ENCODE measurements around the gene PLAU.
"Not testable (repeated sequence)": the region's sequence is repeated elsewhere in the genome, so short reads cannot be mapped to it uniquely, and the experiment has no call there.

PLAU gene

DNA sequence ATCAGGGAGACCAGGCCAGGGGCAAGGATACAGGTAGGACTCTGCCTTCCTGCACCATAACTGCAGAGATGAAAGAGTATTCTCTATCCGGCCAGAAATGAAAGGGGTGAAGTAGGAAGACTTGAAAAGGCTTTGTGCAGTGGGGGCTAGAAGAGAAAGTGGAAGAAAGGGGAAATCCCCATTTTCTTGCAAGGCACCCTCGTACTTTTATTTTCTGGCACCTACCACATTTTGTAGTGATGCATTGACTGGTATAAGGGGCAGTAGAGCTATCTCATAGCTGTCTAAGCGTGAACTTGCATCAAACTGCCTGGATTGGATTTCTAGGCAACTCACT is 35.8 kb upstream of the PLAU start:
- peak; percentile 52 for DNase-seq (ENCODE audit: low read depth, low spot score)
- H3K4me3 ChIP-seq (ENCODE audit: low read length), result peak overlapping the region; percentile 59

DNA sequence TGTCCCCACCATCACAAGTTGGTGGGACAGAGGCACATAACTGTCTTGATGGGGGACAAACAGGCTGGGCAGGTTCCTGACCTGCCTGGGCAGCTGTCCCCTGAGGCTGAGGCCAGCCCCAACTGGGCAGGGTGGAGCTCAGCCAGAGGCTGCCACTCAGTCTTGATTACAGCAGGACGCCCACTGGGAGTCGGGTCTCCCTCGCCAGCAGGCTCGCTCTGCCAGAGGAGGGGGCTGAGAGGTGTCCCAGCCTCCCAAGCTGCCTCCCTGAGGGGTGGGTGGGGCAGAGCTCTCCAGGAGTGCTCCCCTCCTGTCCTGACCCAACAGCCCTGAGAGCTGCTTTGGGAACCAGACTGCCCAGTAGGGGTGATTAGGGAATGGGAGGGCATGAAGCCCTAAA is 34.8 kb upstream of the PLAU start:
- H3K4me3 ChIP-seq (ENCODE audit: low read length), result no peak overlapping the region
- DNase-seq (ENCODE audit: low read depth, low spot score), result no peak

DNA sequence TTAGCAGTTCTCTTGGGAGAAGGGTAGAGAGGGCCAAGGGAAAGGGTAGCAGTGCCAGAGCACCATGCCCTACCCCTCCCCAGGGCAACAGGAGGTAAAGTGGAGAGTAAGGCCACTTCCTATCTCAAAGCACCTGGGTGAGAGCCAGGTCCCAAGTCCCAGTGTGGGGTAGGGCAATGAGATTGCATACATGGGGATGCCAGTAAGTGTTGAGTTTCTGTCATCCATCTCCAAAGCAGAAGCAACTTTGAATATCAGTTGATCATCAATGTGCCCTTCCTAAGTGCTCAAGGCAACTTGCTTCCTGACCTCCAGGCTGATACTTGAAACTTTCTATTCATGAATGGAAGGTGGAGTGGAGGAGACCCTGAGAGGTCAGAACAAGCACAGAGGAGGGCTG is 34.4 kb upstream of the PLAU start:
- H3K4me3 ChIP-seq (ENCODE audit: low read length), result no peak overlapping the region
- no peak for DNase-seq (ENCODE audit: low read depth, low spot score)

DNA sequence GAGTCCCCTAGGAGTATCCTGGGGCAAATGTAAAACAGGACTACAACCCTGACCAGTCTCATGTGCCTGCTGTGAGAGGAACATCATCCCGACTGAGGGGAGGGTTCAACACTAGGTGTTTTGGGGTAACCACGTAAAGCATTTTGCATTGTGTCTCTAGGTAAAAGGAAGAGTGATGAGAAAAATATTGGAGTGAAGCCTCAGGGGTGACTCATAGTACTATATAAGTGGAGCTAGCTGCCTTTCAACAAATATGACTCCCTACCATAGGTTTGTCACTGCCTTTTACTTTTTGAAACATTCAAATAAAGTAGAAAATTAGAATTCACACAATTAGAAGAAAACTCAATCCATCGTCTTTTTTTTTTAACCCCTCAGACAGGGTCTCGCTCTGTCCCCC is 34.0 kb upstream of the PLAU start:
- DNase-seq (ENCODE audit: low read depth, low spot score), result no peak
- H3K4me3 ChIP-seq (ENCODE audit: low read length), result no peak overlapping the region

DNA sequence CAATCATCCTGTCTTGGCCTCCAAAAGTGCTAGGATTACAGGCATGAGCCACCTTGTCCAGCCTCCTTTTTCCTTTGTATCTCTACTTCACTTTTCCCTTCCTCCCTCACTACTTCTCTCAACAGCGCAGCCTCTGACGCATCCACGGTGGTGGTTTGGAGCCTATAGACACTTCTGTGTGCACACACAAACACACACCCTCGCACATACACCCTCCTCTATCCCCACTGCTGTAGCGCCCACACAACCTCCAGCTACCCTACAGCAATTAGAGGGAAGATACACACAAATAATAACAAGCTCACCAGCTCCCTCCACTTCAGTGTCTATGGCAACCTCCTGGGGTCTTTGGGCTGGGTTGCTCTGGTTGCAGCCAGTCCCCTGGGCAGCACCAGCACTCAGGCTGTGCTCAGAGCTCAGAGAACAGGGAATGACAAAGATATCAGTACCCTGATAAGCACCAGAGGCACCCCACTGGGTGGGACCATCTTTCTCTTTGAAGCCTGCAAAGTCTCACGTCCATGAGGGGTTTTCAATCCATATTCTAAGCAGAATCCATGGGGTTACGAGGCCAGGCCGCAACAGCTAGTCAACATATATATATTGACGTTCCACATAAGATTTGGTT is 33.3 kb upstream of the PLAU start:
- H3K4me3 ChIP-seq (ENCODE audit: low read length), result no peak overlapping the region
- no peak for DNase-seq (ENCODE audit: low read depth, low spot score)

- no peak overlapping the region for H3K4me3 ChIP-seq (ENCODE audit: low read length)
- DNase-seq (ENCODE audit: low read depth, low spot score), result no peak
These were observed 32.6 kb upstream of the PLAU start for GRCh38 chr10:73878365-73878764.

DNA sequence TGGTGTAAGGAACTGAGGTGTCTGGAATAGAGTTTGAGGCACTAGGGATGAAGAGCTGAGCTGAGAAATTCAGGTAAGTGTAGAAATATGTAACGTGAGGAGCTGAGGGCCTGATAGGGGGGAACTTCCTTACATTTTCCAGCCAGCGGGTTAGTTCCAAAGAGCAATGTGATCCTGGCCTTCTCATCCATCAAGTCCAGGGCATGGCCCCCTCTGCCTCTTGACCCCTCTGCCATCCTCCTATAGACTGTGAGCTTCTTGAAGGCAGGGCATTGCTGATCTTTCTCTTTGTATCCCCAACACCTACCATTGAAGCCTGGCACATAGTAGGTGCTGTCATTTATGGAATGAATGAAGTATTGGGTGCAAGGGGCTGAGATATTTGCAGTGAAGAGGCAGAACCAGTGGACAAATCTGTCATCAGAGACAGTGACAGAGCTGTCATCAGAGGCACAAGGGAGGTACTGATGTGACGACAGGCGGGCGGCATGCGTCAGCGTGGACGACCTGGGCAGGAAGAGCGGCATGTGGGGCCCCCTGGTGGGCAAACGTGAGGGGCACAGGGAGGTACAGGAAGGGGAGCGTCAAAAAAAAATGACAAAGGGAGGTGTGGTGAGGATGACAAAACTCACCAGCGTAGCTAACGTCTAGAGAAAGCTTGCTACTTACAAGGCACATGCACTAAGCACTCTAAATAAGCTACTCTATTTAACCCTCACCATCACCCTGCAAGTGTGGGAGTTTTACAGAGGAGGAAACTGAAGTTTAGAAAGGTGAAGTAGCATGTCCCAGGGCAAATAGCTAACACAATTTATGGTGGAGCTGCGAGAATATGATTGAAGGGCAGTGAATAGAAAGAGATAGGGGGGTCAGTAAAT is 31.4 kb upstream of the PLAU start:
- H3K4me3 ChIP-seq (ENCODE audit: low read length), result no peak overlapping the region
- DNase-seq (ENCODE audit: low read depth, low spot score), result peak; percentile 91

DNA sequence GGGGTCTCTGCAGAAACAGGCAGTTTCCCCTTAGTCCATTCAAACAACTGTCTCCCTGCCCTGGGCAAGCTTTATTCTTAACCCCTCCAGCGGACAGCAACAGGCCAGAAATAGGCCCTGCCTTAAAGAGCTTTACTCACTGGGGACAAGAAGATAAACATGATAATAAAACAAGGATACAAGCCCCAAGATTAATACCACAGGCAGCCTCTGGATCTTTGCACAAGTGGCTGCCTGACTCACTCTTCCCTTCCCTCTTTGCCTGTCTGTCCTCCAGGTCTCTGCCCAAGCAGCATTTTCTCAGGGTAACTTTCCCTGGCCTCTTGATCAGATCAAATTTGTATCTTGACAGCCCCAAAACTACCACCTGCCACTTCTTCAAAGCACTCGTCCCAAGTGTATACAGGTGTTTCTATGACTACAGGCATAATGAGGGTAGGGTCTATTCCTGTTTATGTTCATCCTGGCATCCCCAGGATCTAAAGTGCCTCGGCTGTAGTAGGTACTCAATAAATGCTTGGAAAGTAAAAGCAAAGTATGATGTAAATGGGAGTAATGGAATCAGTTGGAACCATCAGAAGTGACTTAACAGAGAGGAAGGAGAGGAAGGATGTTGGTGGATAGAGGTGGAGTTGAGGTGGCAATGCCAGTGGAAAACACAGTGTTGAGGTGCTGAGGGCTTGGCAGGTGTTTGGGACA is 29.6 kb upstream of the PLAU start:
- DNase-seq (ENCODE audit: low read depth, low spot score), result no peak
- H3K4me3 ChIP-seq (ENCODE audit: low read length), result no peak overlapping the region

DNA sequence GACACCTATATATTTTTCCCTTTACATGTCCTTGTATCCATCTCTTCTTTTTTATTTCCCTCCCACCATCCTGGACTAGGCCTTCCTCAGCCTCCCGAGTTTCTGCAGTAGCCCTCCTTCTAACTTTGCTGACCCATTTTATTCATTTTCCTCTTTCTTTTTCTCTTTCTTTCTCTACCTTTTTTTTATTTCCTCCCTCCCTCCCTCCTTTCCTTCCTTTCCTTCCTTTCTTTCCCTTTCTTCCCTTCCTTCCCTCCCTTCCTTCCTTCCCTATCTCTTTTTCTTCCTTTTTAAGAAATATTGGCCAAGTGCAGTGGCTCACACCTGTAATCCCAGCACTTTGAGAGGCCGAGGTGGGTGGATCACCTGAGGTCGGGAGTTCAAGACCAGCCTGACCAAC is 26.9 kb upstream of the PLAU start:
- no peak for DNase-seq (ENCODE audit: low read depth, low spot score)
- no peak overlapping the region for H3K4me3 ChIP-seq (ENCODE audit: low read length)

DNA sequence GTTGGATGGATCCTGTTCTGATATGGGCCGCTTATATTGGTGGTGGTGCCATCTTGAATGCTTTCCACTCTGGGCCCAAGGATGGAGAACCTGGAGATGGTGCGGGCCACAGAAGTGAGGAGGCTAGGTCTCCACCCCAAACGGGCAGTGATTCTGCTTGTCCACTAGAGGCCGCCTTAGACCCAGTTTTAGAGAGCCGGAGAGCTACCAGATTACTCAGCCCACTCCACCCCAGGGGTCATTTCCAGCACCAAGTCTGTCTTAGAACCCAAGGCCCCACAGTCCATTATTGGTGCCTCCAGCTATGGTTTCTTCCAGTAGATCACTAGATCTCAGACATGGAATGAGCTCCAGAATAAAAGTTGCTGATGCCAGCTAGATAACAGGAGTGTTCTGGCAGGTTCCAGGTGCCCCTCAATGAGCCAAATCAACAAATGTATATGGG is 24.8 kb upstream of the PLAU start:
- no peak overlapping the region for H3K4me3 ChIP-seq (ENCODE audit: low read length)
- DNase-seq (ENCODE audit: low read depth, low spot score), result peak; percentile 47

GRCh38 chr10:73886661-73887293 is 24.2 kb upstream of the PLAU start:
- no peak overlapping the region for H3K4me3 ChIP-seq (ENCODE audit: low read length)

GRCh38 chr10:73887294-73888039 is 23.5 kb upstream of the PLAU start:
- H3K4me3 ChIP-seq (ENCODE audit: low read length), result no peak overlapping the region

More at GRCh38 chr10:73886661-73887293, 24.2 kb upstream of the PLAU start:
- no peak for DNase-seq (ENCODE audit: low read depth, low spot score)

DNA sequence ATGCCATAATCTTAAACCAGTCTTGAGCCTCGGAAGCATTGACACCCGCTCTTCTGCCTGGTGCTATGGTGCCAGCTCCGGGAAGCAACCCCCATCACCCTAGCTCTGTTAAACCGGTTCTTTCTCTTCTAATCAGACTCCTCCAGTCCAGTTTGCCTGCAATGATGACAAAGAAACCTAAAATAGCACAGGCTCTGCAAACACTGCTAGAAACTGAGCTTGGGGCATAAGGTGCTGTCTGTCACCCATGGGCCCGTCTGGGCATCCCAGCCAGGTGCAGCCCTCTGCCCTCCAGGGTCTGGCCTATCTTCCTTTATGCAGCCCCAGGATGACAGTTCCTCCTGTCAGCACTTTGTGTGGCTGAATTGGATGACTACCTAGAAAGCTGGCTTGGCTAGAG is 22.4 kb upstream of the PLAU start:
- DNase-seq (ENCODE audit: low read depth, low spot score), result no peak
- H3K4me3 ChIP-seq (ENCODE audit: low read length), result no peak overlapping the region

More at GRCh38 chr10:73887294-73888039, 23.5 kb upstream of the PLAU start:
- DNase-seq (ENCODE audit: low read depth, low spot score), result no peak

DNA sequence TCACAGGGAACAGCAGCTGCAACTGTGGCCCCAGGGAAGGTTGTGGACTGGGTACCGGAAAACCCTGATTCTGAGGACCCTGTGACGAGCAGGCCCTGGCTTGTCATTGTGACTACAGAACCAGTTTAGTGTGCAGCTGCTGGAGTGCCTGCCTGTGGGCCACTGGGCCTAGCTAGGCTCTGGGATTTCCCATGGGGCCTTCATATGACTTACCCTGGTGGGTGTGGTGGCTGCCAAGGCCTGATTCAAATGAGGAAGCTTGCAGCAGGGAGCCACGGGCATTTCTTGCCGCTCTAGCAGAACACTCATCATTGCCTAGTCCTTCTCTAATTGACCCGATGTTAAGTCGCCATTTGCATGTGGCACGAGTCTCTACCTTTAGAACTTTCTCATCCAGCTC is 21.9 kb upstream of the PLAU start:
- no peak for DNase-seq (ENCODE audit: low read depth, low spot score)
- no peak overlapping the region for H3K4me3 ChIP-seq (ENCODE audit: low read length)

GRCh38 chr10:73889416-73889815 is 21.5 kb upstream of the PLAU start:
- not testable (repeated sequence) for H3K4me3 ChIP-seq (ENCODE audit: low read length); DNase-seq (ENCODE audit: low read depth, low spot score)

- no peak for DNase-seq (ENCODE audit: low read depth, low spot score)
- H3K4me3 ChIP-seq (ENCODE audit: low read length), result no peak overlapping the region
These were observed 20.7 kb upstream of the PLAU start for GRCh38 chr10:73890261-73890660.

- not testable (repeated sequence) for DNase-seq (ENCODE audit: low read depth, low spot score); H3K4me3 ChIP-seq (ENCODE audit: low read length)
These were observed 20.1 kb upstream of the PLAU start for GRCh38 chr10:73890830-73891229.

DNA sequence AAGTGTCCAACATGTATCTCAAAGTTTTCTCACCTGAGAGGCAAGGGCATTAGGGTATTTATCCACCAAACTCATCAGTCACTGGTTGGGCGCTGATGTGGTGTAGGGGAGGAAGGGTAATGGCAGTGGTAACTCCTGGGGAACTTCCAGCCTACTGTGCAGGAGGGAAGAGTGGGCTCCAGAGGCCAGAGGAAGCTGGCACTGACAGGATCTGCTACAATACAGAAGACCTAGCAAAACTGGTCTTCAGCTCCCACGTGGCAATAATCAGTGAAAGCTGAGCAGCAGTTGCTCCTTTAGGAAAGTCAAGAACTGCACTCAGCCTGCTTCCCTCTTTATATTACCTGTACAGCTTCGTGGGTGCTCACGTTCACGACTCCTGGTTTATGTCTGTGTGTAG is 19.4 kb upstream of the PLAU start:
- no peak for DNase-seq (ENCODE audit: low read depth, low spot score)
- no peak overlapping the region for H3K4me3 ChIP-seq (ENCODE audit: low read length)

Data from Jurkat, Clone E6-1 (cell line).